ENCODE results near the gene BEST3. TPM values are rescaled to one million over a fixed set of nuclear protein-coding genes. Genes with fewer than 3 reads are reported as not detected.
"Not testable (repeated sequence)": the region's sequence is repeated elsewhere in the genome, so short reads cannot be mapped to it uniquely, and the experiment has no call there.

Gene BEST3
- total RNA-seq, 1 donor from 2014 or later = not detected

- ATAC-seq = no peak
These were observed 51.9 kb downstream of the BEST3 start for GRCh38 chr12:69647178-69647577.

GRCh38 chr12:69645031-69645430 lies 54.1 kb downstream of the BEST3 start:
- no peak for ATAC-seq

GRCh38 chr12:69644511-69644910 lies 54.6 kb downstream of the BEST3 start:
- no peak for ATAC-seq

DNA sequence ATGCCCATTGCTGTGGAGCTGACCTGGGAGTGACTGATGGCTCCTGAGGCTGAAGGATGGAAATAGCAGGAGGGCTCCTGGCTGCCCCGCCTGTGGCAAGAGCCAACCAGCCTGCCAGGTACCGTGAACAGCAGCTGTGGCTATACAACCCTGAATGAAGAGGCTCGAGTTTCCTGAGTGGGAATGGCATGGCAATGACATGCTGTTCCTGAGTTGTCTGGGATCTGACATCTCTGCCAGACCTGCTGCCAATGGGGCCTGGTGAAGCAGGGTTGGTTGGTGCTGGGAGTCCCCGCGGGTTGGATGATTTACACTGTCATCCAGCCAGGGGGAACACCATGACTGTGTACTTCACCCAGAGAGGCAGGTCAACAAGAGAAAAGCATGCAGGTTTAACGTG lies 56.6 kb downstream of the BEST3 start:
- ATAC-seq = no peak

- no peak for ATAC-seq
These were observed 57.6 kb downstream of the BEST3 start for GRCh38 chr12:69641546-69641945.

- peak; percentile 74 for ATAC-seq
These were observed 59.6 kb downstream of the BEST3 start for GRCh38 chr12:69639400-69640016.

GRCh38 chr12:69633061-69633460 lies 66.0 kb downstream of the BEST3 start:
- ATAC-seq = no peak

- no peak for ATAC-seq
These were observed 68.9 kb downstream of the BEST3 start for GRCh38 chr12:69630191-69630590.

DNA sequence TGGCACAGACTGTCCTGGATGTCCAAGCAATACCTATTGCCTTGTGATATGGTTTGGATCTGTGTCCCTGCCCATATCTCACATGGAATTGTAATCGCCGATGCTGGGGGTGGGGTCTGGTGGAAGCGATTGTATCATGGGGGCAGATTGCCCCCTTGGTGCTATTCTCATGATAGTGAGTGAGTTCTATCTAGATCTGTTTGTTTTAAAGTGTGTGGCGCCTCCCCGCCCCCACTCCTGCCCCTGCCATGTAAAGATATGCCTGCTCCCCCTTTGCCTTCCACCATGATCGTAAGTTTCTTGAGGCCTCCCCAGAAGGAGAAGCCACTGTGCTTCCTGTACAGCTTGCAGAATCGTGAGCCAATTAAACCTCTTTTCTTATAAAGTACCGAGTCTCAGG lies 71.6 kb downstream of the BEST3 start:
- ATAC-seq = no peak

DNA sequence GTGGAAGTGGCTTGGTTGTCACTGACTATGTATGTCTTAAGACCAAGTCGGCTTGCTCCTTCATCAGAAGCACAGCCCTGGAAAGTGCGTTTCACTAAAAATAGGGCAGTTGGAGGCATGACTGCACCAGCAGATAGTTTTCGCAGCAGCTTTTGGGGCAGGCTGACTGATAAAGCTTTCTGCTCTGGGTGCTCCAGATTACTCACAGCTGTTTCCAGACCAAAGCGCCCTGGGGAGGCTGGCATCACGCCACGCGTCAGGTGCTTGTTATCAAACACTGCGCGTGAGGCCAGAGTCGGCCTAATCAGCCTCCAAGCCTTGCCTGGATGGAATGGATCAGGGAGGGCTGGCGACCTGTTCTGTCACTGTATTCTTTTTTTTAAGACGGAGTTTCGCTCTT lies 75.1 kb downstream of the BEST3 start:
- ATAC-seq = no peak

- no peak for ATAC-seq
These were observed 77.6 kb downstream of the BEST3 start for GRCh38 chr12:69621551-69621950.

- no peak for ATAC-seq
These were observed 78.2 kb downstream of the BEST3 start for GRCh38 chr12:69620921-69621320.

DNA sequence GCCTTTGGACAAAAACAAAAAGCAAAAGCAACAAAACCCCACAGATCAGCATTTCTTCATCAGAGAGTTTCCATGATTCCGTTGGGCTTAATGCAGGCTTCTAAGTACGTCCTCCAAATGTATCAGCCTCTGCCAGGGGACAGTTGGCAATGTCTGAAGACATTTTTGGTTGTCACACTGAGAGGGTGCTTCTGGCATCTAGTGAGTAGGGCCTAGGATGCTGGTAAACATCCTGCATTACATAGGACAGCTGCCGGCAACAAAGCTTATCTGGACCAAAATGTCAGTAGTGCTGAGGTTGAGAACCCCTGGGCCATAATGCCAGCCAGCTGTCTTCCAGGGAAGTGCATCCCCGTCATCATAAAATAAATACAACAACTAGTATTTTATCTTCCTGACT lies 79.0 kb downstream of the BEST3 start:
- no peak for ATAC-seq

DNA sequence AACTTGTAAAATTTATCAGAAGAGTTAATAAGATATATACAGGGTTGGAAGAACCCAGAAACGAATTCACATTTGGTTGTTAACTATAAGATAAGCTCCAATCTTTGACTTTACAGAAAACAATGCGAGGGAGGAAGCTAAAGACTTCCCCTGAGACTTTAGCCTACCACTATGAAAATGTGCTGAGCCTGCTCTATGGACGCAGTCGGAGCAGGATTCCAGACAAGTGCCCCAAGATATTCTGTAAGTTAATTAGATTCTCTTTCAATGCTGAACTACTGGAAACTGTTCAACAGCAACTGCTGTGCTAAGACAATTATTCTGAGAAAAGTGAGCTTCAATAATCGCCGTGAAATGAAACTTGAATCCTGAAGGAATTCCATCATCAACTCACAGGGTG lies 80.1 kb downstream of the BEST3 start:
- no peak for ATAC-seq

DNA sequence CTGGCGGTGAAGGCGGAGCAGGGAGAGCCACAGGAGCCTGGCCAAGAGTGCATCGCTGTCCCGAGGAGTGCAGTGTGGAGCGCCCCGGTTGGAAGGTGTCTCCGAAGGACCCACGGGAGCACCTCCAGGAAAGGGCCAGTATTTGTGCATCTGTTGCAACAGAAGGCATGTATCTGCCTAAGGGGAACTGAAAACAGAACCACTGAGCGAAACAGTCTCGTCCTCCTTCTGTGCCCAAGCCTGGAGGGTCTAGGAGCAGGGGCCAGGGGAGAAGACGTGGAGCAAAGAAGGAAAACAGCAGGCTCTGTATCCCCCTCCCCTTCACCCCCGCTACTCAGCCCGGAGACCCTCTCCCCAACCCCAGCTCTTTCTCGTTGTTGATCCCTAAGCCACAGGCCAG lies 83.1 kb downstream of the BEST3 start:
- ATAC-seq = no peak

- no peak for ATAC-seq
These were observed 85.8 kb downstream of the BEST3 start for GRCh38 chr12:69613351-69613750.

DNA sequence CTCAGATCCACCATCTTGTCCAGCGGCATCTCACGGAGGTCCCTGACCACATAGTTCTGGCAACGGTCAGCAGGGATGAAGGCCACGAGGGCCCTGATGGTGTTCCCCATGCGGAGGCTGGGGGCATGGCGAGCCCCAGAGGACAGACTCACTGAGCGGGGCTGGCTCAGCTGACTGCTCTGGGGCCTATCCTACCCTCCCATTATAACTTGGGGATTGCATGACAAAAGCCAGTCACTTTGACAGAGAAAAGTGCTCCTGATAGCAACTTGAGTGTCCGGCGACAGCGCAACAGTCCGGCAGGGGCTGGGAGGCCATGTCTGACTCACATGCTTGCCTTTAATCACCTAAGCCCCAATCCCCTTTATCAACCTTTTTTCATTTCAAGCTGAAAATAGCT lies 88.4 kb downstream of the BEST3 start, which contains the start of gene LRRC10:
TSS of gene LRRC10 (minus strand) at position 179 of the 400 bp plus-strand sequence. CDS start at position 110, 69 bp downstream.
- no peak for ATAC-seq

DNA sequence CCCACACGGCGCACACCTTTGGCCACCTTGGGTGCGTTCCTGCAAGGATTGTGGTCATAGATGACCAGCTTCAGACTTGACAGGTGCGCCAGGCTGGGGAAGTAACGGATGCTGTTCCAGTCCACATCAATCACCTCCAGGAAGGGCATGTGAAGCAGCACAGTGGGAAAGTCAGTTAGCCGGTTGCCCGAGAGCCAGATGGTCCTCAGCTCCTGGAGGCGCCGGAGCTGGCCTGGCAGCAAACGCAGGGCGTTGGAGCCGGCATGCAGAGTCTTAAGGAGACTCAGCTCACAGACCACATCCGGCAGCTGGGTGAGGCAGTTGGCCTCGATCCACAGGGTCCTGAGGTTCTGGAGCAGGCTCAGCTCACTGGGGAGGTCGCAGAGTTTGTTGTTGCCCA lies 89.0 kb downstream of the BEST3 start:
- ATAC-seq = no peak

DNA sequence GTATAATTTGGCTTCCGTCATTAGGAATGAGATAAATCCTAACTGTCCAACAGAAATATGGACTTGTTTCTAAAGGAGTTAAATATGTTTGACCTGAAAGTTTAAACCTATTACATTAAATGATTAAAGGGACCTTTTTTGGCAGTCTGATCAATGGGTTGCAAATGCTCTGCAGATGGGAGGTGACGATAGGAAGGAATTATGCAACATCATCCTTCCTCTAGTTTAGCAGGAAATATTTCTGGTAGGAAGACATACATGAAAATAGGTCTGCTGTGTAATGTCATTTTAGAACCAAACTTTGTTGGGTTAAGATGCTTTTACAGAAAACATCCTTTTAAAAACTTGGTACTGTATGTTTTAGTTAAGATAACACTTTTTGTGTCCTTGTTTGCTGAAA lies 91.0 kb downstream of the BEST3 start:
- no peak for ATAC-seq

DNA sequence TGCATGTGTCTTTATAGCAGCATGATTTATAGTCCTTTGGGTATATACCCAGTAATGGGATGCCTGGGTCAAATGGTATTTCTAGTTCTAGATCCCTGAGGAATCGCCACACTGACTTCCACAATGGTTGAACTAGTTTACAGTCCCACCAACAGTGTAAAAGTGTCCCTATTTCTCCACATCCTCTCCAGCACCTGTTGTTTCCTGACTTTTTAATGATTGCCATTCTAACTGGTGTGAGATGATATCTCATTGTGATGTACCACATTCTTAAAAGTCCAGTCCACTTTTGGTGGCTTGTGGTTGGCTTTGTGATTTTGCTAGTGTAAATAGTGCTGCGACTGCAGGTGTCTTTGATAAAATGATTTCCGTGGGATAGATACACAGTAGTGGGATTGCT lies 94.8 kb downstream of the BEST3 start:
- ATAC-seq = not testable (repeated sequence)

Other genes starting within 250 kb of the BEST3 start
- 15.4 TPM for gene FRS2, start 228.9 kb downstream of the BEST3 start, total RNA-seq
- 114 TPM for gene CCT2, start 113.8 kb downstream of the BEST3 start, total RNA-seq
- not detected for gene LRRC10, start 88.4 kb downstream of the BEST3 start, total RNA-seq
- gene RAB3IP, start 39.6 kb upstream of the BEST3 start, total RNA-seq = 16.5 TPM
- not detected for gene MYRFL, start 125.9 kb upstream of the BEST3 start, total RNA-seq

Data from esophagus mucosa (tissue), 1 donor.